ENCODE measurements around the gene HDAC9.

HDAC9 gene

DNA sequence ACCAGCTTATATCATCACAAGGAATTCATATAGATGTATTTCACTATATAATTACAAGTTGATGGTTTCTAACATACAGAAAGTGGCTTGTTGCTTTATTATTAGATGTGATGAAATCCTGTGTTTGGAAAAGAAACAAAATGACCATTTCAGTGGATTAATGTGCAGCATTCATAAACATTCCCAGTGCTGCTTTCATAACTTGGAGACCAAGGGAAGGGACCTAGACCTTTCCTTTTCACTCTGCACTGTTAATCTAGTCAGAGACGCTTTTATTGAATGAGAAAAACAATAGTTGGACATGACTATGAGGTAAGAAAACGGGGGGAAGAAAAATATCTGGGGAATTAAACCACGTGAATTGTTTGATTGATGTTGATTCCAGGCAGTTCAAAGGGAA is 160.0 kb downstream of the HDAC9 start:
- no peaks in the 10 kb centered on the region for H3K36me3 ChIP-seq
- intact Hi-C loops (cut with DNase I; ENCODE audit: low total_unique reads): no loop called here
- no peaks in the 10 kb centered on the region for H3K9me3 ChIP-seq
- H3K27ac ChIP-seq: no peak overlapping the region
- peaks cover 0 to 31% (median 3%) of the 10 kb centered on the region in 4 donors for H3K4me1 ChIP-seq
- H3K4me3 ChIP-seq: no peak overlapping the region
- DNase-seq: no peak
- no peak for TF ChIP-seq CTCF (IDR thresholded peaks at IDR 0.05)
- no peaks in the 10 kb centered on the region for H3K27me3 ChIP-seq

GRCh38 chr7:18655912-18656311 is 160.4 kb downstream of the HDAC9 start:
- Histone ChIP-seq H3K27ac (no peak overlapping the region), H3K9me3 (no peaks in the 10 kb centered on the region), H3K4me3 (no peak overlapping the region), H3K36me3 (no peaks in the 10 kb centered on the region), H3K4me1 (peaks cover 0 to 31% (median 3%) of the 10 kb centered on the region in 4 donors), H3K27me3 (no peaks in the 10 kb centered on the region)
- no peak for TF ChIP-seq CTCF (IDR thresholded peaks at IDR 0.05)
- DNase-seq: no peak
- intact Hi-C loops (cut with DNase I; ENCODE audit: low total_unique reads): no loop called here

DNA sequence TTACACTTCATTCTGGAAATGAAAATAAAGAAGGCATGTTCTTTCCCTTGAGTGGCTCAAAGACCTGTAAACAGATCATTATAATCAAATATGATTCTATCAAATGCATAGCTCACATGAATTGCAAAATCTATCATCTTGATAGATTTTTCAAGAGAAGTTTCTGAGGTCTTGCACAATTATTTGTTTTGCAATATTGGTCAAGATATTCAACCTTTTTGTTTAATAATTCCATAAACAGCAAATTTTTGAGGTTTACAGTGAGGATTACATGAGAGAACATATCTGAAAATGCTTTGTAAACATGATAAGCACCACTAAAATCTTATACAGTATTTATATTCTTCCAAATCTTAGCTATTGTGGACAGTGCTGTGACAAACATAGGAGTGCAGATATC is 160.8 kb downstream of the HDAC9 start:
- no peak for DNase-seq
- no peaks in the 10 kb centered on the region for H3K9me3 ChIP-seq
- peaks cover 0 to 31% (median 3%) of the 10 kb centered on the region in 4 donors for H3K4me1 ChIP-seq
- no peaks in the 10 kb centered on the region for H3K27me3 ChIP-seq
- H3K27ac ChIP-seq: no peak overlapping the region
- H3K4me3 ChIP-seq: no peak overlapping the region
- no peaks in the 10 kb centered on the region for H3K36me3 ChIP-seq
- TF ChIP-seq CTCF (IDR thresholded peaks at IDR 0.05): no peak
- intact Hi-C loops (cut with DNase I; ENCODE audit: low total_unique reads): no loop called here

DNA sequence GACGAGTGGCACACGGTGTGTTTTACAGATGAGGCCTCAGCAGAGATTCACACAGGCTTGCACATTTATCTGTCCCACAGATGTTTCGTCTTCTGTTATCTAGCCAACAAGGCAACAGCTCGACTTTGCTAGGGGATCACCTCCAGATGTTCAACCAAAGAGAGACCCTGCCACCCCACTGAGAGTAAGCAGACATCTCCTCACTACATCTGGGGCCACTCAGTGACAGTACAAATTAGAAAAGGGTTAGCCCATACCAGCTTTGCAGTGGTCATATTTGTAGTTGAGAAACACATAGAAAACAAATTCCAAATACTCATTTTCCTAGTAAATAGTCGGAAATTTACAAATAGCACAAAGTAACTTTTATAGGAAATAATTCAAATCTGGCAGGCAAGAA is 164.2 kb downstream of the HDAC9 start:
- no peak for TF ChIP-seq CTCF (IDR thresholded peaks at IDR 0.05)
- Histone ChIP-seq H3K9me3 (no peaks in the 10 kb centered on the region), H3K27ac (no peak overlapping the region), H3K4me1 (peaks cover 0 to 23% (median 3%) of the 10 kb centered on the region in 4 donors), H3K4me3 (no peak overlapping the region), H3K36me3 (no peaks in the 10 kb centered on the region), H3K27me3 (no peaks in the 10 kb centered on the region)
- DNase-seq: no peak
- intact Hi-C loops (cut with DNase I; ENCODE audit: low total_unique reads): loop anchor here (5.0 kb wide), 1 partner anchor 307 kb away; no protein-coding TSS in a partner anchor

DNA sequence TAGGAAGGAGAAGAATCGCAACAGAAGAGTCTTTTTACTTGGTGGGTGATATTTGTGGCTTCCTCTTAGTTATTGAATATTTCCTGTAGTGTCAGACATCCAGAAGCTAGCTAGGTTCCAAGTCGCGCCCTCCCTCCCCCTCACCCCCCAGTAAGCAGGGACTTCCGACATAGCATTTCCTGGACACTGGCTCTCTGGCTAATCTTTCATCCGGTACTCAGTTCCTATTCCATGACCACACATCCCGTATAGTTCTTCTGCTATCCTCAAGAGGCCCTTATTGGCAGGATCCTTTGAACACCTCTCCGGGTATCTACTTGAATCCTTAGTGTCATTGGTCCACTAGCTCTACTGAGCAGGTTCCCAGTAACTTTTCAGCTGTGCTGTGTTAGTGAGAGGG is 167.8 kb downstream of the HDAC9 start:
- intact Hi-C loops (cut with DNase I; ENCODE audit: low total_unique reads): loop anchor here (5.0 kb wide), 1 partner anchor 311 kb away; no protein-coding TSS in a partner anchor
- no peak for DNase-seq

More for the DNA sequence above, 167.8 kb downstream of the HDAC9 start:
- no peaks in the 10 kb centered on the region for H3K27me3 ChIP-seq
- H3K9me3 ChIP-seq: no peaks in the 10 kb centered on the region
- H3K4me3 ChIP-seq: no peak overlapping the region
- H3K27ac ChIP-seq: no peak overlapping the region
- TF ChIP-seq CTCF (IDR thresholded peaks at IDR 0.05): no peak
- no peaks in the 10 kb centered on the region for H3K36me3 ChIP-seq
- peaks cover 0 to 10% (median 2%) of the 10 kb centered on the region in 4 donors for H3K4me1 ChIP-seq
